IPS DF 6.9 (cell line): ENCODE results near the gene ABLIM1.

Experiments
- DNase-seq: peaks from one replicate; pipeline ENCODE4 v3.0.0-alpha.2; 2013; ENCODE audit warnings: low read depth, low spot score
- H3K27ac ChIP-seq: one replicate; pipeline ENCODE4 v1.5.1; 2013; ENCODE audit warnings: low read length, control low read depth
- H3K27me3 ChIP-seq: 2 replicates; pipeline ENCODE4 v1.6.1; 2013; ENCODE audit warnings: mild to moderate bottlenecking, low read length; ENCODE audit not compliant: control insufficient read depth, insufficient read depth
- H3K36me3 ChIP-seq: 2 replicates; pipeline ENCODE4 v1.6.1; 2013; ENCODE audit warnings: low read length; ENCODE audit not compliant: control insufficient read depth, insufficient read depth
- H3K4me1 ChIP-seq: 2 replicates; pipeline ENCODE4 v1.6.1; 2013; ENCODE audit warnings: low read length; ENCODE audit not compliant: control insufficient read depth, insufficient read depth
- H3K4me3 ChIP-seq: 2 replicates; pipeline ENCODE4 v1.5.1; 2013; ENCODE audit warnings: mild to moderate bottlenecking, low read length
- H3K9me3 ChIP-seq: 2 replicates; pipeline ENCODE4 v1.6.1; 2013; ENCODE audit warnings: low read length, inconsistent platforms; ENCODE audit not compliant: control insufficient read depth, insufficient read depth
- WGBS: extraction: QIAGEN DNeasy Blood & Tissue Kit; methylation state at CpG from one replicate; pipeline ENCODE4 v1.1.7; 2013; ENCODE audit warnings: mixed read lengths, missing lambda C conversion rate; ENCODE audit not compliant: insufficient read length, insufficient coverage; 5-methylcytosine and 5-hydroxymethylcytosine counted together

The ABLIM1 gene

DNA sequence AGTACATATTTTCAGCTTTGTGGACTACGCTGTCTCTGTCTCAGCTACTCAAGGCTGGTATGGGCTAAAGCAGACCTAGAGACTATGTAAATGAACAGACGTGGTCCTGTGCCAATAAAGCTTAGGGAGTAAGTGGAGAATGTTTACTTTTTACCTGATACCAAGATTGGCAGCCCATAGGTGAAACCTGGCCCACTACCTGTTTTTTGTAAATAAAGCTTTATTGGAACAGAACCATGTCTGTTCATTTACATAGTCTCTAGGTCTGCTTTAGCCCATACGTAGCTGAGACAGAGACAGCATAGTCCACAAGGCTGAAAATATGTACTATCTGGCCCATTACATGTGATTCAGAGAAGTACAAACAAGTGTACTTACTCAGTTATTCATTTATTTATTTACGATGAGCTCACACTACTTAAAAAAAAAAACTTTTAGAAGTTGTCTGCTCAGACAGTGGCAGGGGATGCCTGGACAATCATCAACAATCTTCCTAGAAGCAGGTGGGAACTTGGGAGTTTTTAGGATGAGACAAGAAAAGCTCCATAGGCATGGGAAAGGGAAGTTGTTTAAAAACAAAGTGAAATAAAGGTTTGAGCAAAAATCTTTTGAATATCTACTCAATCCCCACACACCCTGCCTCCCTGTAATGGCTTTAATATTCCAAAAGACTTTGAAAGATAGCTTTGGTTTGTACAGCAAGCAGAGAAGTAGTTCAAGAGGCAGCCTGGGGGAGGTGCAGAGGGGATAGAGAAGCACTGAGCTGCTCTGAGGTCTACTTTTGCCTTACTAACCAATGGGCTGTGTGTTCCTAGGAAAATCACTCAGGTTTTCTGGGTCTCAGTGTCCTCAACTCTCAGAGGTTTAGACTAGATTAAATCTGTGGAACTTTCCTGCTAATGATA, 139.4 kb downstream of the ABLIM1 start:
- Histone ChIP-seq H3K9me3 (no peaks in the 10 kb centered on the region), H3K36me3 (no peaks in the 10 kb centered on the region), H3K27ac (no peak overlapping the region), H3K4me1 (peaks cover 8% of the 10 kb centered on the region; the same call in 1 of the 2 replicates), H3K4me3 (no peak overlapping the region), H3K27me3 (no peaks in the 10 kb centered on the region)
- WGBS: no CpG with 5 or more reads among the region's 4 CpGs
- DNase-seq: no peak

DNA sequence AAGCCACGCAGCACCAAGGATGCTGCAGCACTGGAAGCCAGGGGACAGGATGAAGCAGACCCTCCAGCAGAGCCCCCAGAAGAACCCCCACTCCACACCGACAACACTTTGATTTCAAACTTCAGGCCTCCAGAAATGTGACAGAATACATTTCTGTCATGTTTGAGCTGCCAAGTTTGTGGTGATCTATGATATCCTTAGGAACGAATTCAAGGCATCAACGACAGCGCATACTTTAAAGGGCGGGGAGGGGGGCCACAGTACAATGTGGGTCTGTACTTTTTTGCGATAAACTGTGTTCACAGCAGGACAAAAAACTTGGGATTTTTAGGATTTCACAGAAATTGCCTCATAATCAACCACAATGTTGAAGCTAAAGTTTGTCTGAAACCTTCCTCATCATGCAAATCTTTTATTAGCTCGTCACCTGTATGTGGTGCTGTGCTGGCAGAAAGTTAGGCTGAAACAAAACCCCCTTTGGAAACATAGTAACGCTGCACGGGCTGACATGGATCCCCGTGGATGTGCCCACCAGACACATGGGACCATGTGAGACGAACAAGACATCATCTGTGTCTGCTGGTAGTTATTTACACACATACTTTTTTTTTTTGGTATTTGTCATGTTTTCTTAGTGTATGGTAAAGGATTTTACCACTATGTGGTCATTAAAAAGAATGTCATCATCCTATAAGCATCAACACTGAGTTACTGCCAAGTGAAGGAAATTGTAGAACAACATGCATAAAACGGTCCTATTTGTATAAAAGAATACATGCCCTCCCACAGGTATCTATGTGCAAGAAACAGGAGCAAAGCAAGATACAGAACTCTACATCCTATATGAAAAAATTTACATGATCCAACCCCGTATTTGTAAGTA, 140.5 kb downstream of the ABLIM1 start:
- DNase-seq: no peak
- Histone ChIP-seq H3K27me3 (no peaks in the 10 kb centered on the region), H3K36me3 (no peaks in the 10 kb centered on the region), H3K4me3 (no peak overlapping the region), H3K9me3 (no peaks in the 10 kb centered on the region), H3K27ac (no peak overlapping the region), H3K4me1 (peaks cover 7% of the 10 kb centered on the region; the same call in 1 of the 2 replicates)
- WGBS: no CpG with 5 or more reads among the region's 14 CpGs

DNA sequence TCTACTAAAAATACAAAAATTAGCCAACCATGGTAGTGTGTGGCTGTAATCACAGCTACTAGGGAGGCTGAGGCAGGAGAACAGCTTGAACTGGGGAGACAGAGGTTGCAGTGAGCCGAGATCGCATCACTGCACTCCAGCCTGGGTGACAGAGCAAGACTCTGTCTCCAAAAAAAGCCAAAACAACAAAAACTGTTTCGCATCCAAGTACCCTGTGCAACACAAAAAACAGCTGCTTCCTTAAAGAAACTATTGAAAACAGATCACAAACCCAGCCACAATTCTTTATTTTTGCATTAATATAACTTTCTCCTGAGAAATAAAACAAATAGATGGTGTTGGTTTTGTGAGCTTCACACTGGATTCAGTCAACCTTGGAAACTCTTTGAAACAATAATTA, 141.7 kb downstream of the ABLIM1 start:
- no peaks in the 10 kb centered on the region for H3K36me3 ChIP-seq
- no CpG with 5 or more reads among the region's 3 CpGs for WGBS
- H3K4me1 ChIP-seq: peaks cover 4% of the 10 kb centered on the region; the same call in 1 of the 2 replicates
- H3K4me3 ChIP-seq: no peak overlapping the region
- H3K9me3 ChIP-seq: no peaks in the 10 kb centered on the region
- no peak for DNase-seq
- H3K27me3 ChIP-seq: no peaks in the 10 kb centered on the region
- H3K27ac ChIP-seq: no peak overlapping the region

DNA sequence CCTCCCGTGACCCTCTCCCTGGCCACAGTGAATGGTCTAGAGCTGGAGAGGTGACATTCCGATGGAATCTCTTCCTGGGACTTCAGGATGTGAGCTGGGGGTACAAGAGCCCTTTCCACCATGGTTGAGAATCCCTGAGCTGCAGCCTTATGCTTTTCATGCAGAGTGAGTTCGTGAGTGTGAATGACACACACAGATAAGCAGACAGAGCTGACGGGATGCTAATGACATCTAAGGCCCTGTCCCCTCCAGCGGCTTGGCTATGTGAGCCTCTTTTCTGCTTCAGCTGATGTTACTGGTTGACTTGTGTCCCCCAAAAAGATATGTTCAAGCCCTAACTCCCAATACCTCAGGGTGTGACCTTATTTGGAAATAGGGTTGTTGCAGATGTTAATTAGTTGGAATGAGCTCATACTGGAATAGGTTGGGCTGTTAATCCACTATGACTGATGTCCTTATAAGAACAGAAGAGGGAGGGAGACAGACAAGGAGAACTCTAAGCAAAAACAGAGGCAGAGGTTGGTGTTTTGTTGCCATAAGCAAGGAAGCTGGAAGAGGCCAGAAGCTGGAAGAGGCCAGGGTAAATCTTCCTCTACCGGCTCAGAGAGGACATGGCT, 142.7 kb downstream of the ABLIM1 start:
- H3K27ac ChIP-seq: no peak overlapping the region
- H3K4me3 ChIP-seq: no peak overlapping the region
- no peaks in the 10 kb centered on the region for H3K36me3 ChIP-seq
- no peaks in the 10 kb centered on the region for H3K9me3 ChIP-seq
- DNase-seq: no peak
- peaks cover 4% of the 10 kb centered on the region; the same call in 1 of the 2 replicates for H3K4me1 ChIP-seq
- H3K27me3 ChIP-seq: no peaks in the 10 kb centered on the region
- WGBS: no CpG with 5 or more reads among the region's 6 CpGs

DNA sequence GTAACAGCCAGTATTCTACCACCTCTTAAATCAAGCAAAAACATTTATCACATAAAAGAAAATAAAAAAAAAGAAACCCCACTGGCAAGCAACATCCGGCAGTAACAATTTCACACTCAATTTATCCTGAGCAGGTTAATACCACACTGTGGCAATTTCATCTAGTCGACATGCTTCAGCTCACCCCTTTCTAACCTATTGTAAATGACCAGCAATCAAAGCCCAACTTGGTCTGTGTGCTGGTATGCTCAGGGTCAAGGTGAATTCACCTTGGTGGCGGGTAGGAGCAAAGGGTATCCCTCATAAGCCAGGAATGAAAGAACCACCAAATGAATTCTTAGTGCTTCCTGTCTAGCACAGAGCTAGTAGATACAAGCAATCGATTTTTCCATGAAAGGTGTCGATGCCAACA, 144.7 kb downstream of the ABLIM1 start:
- Histone ChIP-seq H3K9me3 (no peaks in the 10 kb centered on the region), H3K27me3 (no peaks in the 10 kb centered on the region), H3K27ac (no peak overlapping the region), H3K4me3 (no peak overlapping the region), H3K4me1 (peaks cover 4% of the 10 kb centered on the region; the same call in 1 of the 2 replicates), H3K36me3 (no peaks in the 10 kb centered on the region)
- WGBS: no CpG with 5 or more reads among the region's 5 CpGs
- no peak for DNase-seq

DNA sequence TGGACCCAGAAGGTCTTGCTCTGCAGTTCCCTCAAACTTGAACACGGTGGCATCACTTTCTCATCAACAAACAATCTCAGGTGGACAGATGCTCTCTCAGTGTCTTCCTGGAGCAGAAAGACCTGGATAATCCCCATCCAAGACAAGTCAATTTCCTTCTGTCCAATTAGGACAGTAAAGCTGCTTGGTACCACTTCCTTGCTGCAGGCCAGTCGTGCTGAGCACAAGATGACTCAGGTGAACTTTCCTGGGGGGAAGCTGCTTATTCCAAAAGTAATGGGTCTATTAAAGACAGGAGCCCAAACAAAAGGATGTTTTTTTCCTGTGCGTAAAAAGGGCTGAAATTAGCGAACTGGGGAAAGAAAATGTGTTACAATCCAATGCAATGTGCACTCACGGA, 146.2 kb downstream of the ABLIM1 start:
- H3K4me1 ChIP-seq: peaks cover 4% of the 10 kb centered on the region; the same call in 1 of the 2 replicates
- no CpG with 5 or more reads among the region's 5 CpGs for WGBS
- H3K27me3 ChIP-seq: no peaks in the 10 kb centered on the region
- no peaks in the 10 kb centered on the region for H3K9me3 ChIP-seq
- no peak for DNase-seq
- no peak overlapping the region for H3K27ac ChIP-seq
- H3K4me3 ChIP-seq: no peak overlapping the region
- H3K36me3 ChIP-seq: no peaks in the 10 kb centered on the region

DNA sequence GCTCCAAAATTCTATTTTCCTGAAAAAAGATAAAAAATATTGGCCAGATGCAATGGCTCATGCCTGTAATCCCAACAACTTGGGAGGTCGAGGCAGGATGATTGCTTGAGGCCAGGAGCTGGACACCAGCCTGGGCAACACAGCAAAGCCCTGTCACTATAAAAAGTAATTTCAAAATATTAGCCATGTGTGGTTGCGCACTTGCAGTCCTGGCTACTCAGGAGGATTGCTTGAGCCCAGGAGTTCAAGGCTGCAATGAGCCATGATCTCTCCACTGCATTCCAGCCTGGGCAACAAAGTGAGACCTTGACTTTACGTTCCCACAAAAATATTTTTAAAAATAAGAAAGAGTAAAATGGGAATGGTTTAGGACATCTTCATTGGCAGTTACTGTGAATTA, 149.7 kb downstream of the ABLIM1 start:
- WGBS: no CpG with 5 or more reads among the region's 3 CpGs
- no peak overlapping the region for H3K27ac ChIP-seq

DNA sequence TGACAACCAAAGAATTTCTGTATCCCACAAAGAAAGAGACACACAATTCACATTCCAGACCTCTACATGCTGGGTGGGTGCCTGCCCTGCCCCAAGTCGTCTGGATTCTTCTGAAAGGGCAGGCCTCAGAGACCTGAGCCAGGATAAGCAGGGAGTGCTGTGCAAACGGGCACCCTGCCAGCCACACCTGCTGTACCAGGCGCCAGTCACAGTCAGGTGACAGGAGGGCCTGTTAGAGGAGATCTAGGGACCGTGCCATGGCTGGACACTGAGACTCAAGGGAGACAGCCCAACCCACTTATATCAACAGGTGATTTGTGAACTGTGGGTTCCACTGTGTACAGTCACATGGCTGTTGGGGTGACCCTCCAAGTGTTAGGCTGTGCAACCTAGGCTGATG, 150.6 kb downstream of the ABLIM1 start:
- Histone ChIP-seq H3K27me3 (no peaks in the 10 kb centered on the region), H3K4me3 (no peak overlapping the region), H3K9me3 (no peaks in the 10 kb centered on the region), H3K27ac (no peak overlapping the region), H3K36me3 (no peaks in the 10 kb centered on the region), H3K4me1 (peaks cover 4% of the 10 kb centered on the region; the same call in 1 of the 2 replicates)
- no peak for DNase-seq
- no CpG with 5 or more reads among the region's 4 CpGs for WGBS

More for the DNA sequence above, 149.7 kb downstream of the ABLIM1 start:
- Histone ChIP-seq H3K9me3 (no peaks in the 10 kb centered on the region), H3K4me1 (peaks cover 4% of the 10 kb centered on the region; the same call in 1 of the 2 replicates), H3K27me3 (no peaks in the 10 kb centered on the region), H3K4me3 (no peak overlapping the region), H3K36me3 (no peaks in the 10 kb centered on the region)
- DNase-seq: no peak

DNA sequence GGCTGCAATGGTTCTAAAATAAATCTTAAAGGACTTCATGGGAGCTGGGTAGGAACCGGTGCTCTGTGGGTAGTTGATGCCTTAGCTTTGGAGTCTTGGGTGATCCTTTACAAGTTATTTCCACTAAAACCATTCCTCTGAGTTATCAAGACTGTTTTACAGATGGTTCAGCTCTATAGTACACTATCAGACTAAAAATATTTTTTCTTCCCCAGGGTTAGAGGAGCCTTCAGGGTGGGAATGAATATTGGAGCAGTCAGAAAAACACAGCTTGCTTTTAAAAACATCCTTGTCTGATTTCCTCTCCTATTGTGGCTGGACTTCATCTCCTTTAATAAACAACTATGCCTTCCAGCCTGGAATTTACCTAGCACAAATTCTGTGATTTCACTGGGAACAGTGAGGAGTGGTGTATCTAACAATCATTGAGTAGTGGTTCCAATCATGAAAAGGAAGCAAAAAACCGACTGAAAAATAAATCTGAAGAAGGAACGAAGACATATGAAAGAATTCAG, 151.1 kb downstream of the ABLIM1 start:
- WGBS: no CpG with 5 or more reads among the region's 3 CpGs
- Histone ChIP-seq H3K27me3 (no peaks in the 10 kb centered on the region), H3K9me3 (no peaks in the 10 kb centered on the region), H3K27ac (no peak overlapping the region), H3K4me1 (peaks cover 4% of the 10 kb centered on the region; the same call in 1 of the 2 replicates), H3K4me3 (no peak overlapping the region), H3K36me3 (no peaks in the 10 kb centered on the region)
- DNase-seq: no peak
